NCI-H1930 (cell line): Measurements from ENCODE around the gene PNMA6A.
"Not testable (repeated sequence)": the region's sequence is repeated elsewhere in the genome, so short reads cannot be mapped to it uniquely, and the experiment has no call there.

ENCODE experiments used
- DNase-seq, 2 experiments: peaks; one replicate each; lab custom pipeline; 2025; lab: John Stamatoyannopoulos, UW

Gene PNMA6A

GRCh38 chrX:153071909-153072583 lies at the start of gene PNMA6A:
PNMA6A (plus strand) TSS chrX:153072454; CDS start chrX:153073063, 609 bp downstream.
- DNase-seq: not testable (repeated sequence)

DNA sequence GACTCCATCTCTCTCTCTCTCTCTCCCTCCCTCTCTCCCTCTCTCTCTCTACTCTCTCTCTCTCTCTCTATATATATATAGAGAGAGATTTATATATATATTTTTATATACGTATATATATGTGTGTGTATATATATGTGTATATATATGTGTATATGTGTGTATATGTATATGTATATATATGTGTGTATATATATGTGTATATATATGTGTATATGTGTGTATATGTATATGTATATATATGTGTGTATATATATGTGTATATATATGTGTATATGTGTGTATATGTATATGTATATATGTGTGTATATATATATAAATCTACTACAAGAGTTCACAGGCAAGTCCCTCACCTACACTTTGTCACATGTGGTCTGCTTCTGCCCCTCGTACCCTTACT lies 45.8 kb upstream of the PNMA6A start:
- not testable (repeated sequence) for DNase-seq

- DNase-seq: not testable (repeated sequence)
Observed at GRCh38 chrX:153028487-153028886, 43.8 kb upstream of the PNMA6A start.

- no peak for DNase-seq
Observed at GRCh38 chrX:153029162-153029561, 43.1 kb upstream of the PNMA6A start.

DNA sequence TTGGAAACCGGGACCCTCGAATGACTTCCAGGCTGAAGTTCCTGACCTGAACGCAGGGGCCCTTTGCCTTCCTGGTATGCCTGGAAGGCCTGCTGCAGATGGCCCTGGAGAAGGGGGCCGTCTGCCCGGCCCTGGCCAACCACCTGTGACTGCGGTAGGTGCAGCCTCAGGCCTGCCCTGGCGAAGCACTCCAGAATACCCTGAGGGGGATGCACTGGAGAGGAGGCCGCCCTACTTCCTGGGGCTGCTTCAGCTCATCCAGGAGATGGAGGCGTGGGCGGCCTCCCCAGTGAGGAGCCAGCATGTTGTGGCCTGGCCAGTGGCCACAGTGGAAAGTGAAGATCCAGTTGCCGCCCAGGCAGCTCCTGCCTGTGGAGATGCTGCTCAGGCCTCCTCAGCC lies 42.4 kb upstream of the PNMA6A start:
- no peak for DNase-seq

DNA sequence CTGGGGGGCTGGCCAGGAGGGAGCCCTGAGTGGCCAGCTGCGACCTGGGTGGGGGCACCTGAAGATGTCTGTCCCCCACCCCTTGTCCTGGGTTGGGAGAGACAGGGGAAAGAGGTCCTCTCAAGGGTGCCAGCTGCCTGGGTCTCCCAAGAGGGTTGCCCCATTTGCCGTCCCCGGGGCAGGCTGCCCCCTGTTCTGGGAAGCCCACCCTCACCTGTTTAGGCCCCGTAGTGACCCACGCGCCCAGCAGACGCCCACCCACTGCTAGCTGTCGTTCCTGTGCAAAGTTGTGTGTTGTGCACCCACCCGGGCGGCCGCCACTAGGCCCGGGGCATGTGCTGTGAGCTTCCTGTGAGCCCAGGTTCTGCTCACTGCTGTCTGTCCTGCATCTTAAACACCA lies 41.5 kb upstream of the PNMA6A start:
- no peak for DNase-seq

GRCh38 chrX:153032397-153033118 lies 39.7 kb upstream of the PNMA6A start:
- peak; percentile 56 to 79 for DNase-seq

GRCh38 chrX:153049093-153049492 lies 23.2 kb upstream of the PNMA6A start:
- no peak for DNase-seq

DNA sequence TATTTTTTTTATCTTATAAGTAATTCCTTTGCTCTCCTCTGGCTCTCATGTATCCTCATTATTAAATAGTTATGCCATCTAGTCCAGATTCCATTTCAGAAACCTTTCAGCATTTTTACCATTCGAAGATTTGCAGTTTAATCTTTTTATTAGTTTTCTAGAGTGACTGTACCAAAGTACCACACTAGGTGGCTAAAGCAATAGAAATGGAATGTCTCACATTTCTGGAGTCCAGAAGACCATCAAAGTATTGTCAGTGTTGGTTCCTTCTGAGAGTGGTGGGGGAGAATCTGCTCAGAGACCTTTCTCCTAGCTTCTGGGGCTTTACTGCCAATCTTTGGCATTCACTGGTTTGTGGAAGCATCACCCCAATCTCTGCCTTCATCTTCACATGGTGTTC lies 19.7 kb upstream of the PNMA6A start:
- no peak for DNase-seq

- peak; percentile 30 to 32 for DNase-seq
Observed at GRCh38 chrX:153055871-153056749, 16.1 kb upstream of the PNMA6A start, which contains the start of gene PNMA3. PNMA3 (plus strand) TSS chrX:153056470; CDS start chrX:153057056, 586 bp downstream.

GRCh38 chrX:153057281-153057680 lies 15.0 kb upstream of the PNMA6A start:
- DNase-seq: no peak

- no peak for DNase-seq
Observed at GRCh38 chrX:153059191-153060094, 12.8 kb upstream of the PNMA6A start.

GRCh38 chrX:153060095-153060445 lies 12.2 kb upstream of the PNMA6A start:
- no peak for DNase-seq

- no peak for DNase-seq
Observed at GRCh38 chrX:153061732-153062131, 10.5 kb upstream of the PNMA6A start.

DNA sequence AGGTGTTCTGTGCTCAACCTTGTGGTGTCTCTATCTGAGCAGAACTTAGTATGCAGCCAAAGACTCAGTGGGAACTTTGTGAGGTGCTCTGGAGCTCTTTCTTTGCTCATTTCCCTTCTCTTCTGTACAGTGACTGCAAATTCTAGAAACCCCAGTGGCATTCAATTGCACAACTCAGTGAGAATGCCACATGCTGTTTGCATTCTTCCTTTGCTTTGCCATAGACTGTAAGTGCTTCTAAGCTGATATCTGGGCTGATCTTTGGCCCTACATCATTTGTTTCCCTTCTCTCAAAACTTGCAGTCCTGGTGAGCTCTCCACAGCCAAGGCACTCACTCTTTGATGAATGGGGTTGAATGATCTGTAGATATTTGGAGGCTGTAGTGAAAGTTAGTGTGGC lies 8.9 kb upstream of the PNMA6A start:
- DNase-seq: no peak

- no peak for DNase-seq
Observed at GRCh38 chrX:153064061-153064460, 8.2 kb upstream of the PNMA6A start.

GRCh38 chrX:153065389-153065788 lies 6.9 kb upstream of the PNMA6A start:
- DNase-seq: no peak

DNA sequence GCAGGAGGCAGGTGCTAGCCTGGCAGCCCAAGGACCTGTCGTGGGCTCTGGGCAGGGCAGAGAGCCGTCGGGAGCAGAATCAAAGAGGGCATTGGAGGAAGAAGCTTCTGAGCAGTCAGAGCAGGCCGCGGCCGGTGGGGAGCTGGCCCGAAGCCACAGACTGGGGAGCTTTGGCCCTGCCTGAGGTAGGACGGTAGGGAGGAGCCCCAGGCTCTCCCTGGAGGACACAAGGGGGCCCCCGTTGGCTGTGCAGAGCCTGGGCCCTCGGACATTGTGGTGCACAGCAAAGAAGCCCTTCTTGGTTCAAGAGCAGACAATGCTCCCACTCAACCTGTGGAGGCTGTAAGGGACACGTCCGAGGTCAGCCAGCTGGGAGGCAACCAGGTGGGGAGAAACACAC lies 5.9 kb upstream of the PNMA6A start:
- DNase-seq: not testable (repeated sequence)

DNA sequence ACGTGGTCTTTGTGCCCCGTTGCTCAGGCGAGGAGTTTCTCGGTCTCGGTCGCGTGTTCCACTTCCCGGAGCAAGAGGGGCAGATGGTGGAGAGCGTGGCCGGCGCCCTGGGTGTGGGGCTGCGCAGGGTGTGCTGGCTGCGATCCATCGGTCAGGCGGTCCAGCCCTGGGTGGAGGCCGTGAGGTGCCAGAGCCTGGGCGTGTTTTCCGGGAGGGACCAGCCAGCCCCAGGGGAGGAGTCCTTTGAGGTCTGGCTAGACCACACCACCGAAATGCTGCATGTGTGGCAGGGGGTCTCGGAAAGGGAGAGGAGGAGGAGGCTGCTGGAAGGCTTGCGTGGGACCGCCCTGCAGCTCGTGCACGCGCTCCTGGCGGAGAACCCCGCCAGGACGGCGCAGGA lies 1.1 kb downstream of the PNMA6A start:
- DNase-seq: not testable (repeated sequence)

GRCh38 chrX:153074262-153074899 lies 2.1 kb downstream of the PNMA6A start:
- DNase-seq: no peak

- no peak for DNase-seq
Observed at GRCh38 chrX:153074935-153075334, 2.7 kb downstream of the PNMA6A start.
